Peyer's patch (tissue), 4 donors: ENCODE data around the gene SIX4.

Source experiments
- POLR2A ChIP-seq, 2 donors: fragments of 450-650 bp; IDR thresholded peaks; one replicate each; pipeline ENCODE4 v1.5.1; 2017; ENCODE audit warnings: antibody characterized with exemption in 2 of 2, mild to moderate bottlenecking in 2 of 2, moderate library complexity in 2 of 2
- TF ChIP-seq, protein P1 (sequence below), 6 experiments: fragments of 450-650 bp in 4 of 6; fragments of 200-600 bp in 2 of 6; sonication (generic) in 1 of 6; IDR thresholded peaks; one replicate each; pipeline ENCODE4 v1.5.1; 2017 to 2019; ENCODE audit warnings: antibody characterized with exemption in 6 of 6, mild to moderate bottlenecking in 3 of 6, moderate library complexity in 1 of 6

- TF ChIP-seq, protein P1, sequence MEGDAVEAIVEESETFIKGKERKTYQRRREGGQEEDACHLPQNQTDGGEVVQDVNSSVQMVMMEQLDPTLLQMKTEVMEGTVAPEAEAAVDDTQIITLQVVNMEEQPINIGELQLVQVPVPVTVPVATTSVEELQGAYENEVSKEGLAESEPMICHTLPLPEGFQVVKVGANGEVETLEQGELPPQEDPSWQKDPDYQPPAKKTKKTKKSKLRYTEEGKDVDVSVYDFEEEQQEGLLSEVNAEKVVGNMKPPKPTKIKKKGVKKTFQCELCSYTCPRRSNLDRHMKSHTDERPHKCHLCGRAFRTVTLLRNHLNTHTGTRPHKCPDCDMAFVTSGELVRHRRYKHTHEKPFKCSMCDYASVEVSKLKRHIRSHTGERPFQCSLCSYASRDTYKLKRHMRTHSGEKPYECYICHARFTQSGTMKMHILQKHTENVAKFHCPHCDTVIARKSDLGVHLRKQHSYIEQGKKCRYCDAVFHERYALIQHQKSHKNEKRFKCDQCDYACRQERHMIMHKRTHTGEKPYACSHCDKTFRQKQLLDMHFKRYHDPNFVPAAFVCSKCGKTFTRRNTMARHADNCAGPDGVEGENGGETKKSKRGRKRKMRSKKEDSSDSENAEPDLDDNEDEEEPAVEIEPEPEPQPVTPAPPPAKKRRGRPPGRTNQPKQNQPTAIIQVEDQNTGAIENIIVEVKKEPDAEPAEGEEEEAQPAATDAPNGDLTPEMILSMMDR (IDR thresholded peaks at IDR 0.05) = no peak
- TF ChIP-seq POLR2A (IDR thresholded peaks at IDR 0.05) = no peak
Measured at GRCh38 chr14:60720391-60720790, 3.8 kb downstream of the SIX4 start.
